A549 (cell line): ENCODE data around the gene ALS2. TPM values are rescaled to one million over a fixed set of nuclear protein-coding genes. Genes with fewer than 3 reads are reported as not detected.

Experiments
- ATAC-seq, 2 experiments: fragments of 200-7000 bp in 1 of 2; fragments of >200 bp in 1 of 2; cut with Nextera tagmentation in 1 of 2; cut with Tn5 transposase in 1 of 2; 3 replicates each; pipeline versions ENCODE4 v1.8.0 to v1.9.1; 2018 to 2020; ENCODE audit warnings: mild to moderate bottlenecking in 1 of 2, moderate library complexity in 1 of 2
- CTCF ChIA-PET: fragments of 300-600 bp; sonication (Branson Sonifier 250); formaldehyde crosslinking; extraction: SDS; loops from one replicate; lab custom pipeline; 2021; ENCODE audit warnings: antibody characterized with exemption, inconsistent platforms; lab: Yijun Ruan, JAX
- POLR2A ChIA-PET: fragments of 350-600 bp; formaldehyde crosslinking; extraction: SDS; loops from one replicate; lab custom pipeline; 2021; ENCODE audit warnings: antibody characterized with exemption, inconsistent platforms; lab: Yijun Ruan, JAX
- DNase-seq, 2 experiments: peaks; one replicate each; pipeline versions ENCODE4 v3.0.0 to v3.0.0-alpha.2; 2011 to 2016; ENCODE audit warnings: low read depth in 1 of 2, low spot score in 1 of 2
- FAIRE-seq: peaks from 2 replicates; lab custom pipeline; 2011; peaks lifted over from hg19 to GRCh38; lab: Jason Lieb, UNC
- H3K27ac ChIP-seq, 2 experiments: fragments of >200 bp; sonication (Bioruptor Twin); formaldehyde crosslinking; 3 replicates each; pipeline ENCODE4 v1.5.1; 2016 to 2017
- H3K4me1 ChIP-seq: fragments of >200 bp; sonication (Bioruptor Twin); formaldehyde crosslinking; 3 replicates; pipeline ENCODE4 v1.6.1; 2016
- H3K4me2 ChIP-seq: fragments of >200 bp; sonication (Bioruptor Twin); formaldehyde crosslinking; 3 replicates; pipeline ENCODE4 v1.6.1; 2016
- H3K4me3 ChIP-seq: fragments of >200 bp; sonication (Bioruptor Twin); formaldehyde crosslinking; 3 replicates; pipeline ENCODE4 v1.5.1; 2016
- H3K9me3 ChIP-seq: fragments of >200 bp; sonication (Bioruptor Twin); formaldehyde crosslinking; 3 replicates; pipeline ENCODE4 v1.6.1; 2016
- ATOH8 ChIP-seq: fragments of 250-450 bp; sonication (Bioruptor Pico); IDR thresholded peaks from 2 replicates; pipeline ENCODE4 v1.5.0; 2020; ENCODE audit warnings: low read depth, mild to moderate bottlenecking, moderate library complexity
- CBX2 ChIP-seq: fragments of 200-600 bp; sonication (generic); IDR thresholded peaks from 2 replicates; pipeline ENCODE4 v1.6.1; 2016; ENCODE audit warnings: low read depth, mild to moderate bottlenecking, borderline replicate concordance
- CHD4 ChIP-seq: fragments of 200-600 bp; sonication (generic); IDR thresholded peaks from 2 replicates; pipeline ENCODE4 v1.6.1; 2016; ENCODE audit warnings: antibody characterized with exemption, mild to moderate bottlenecking, borderline replicate concordance
- CTCF ChIP-seq: fragments of >200 bp; sonication (Bioruptor Twin); formaldehyde crosslinking; IDR thresholded peaks from 3 replicates; pipeline ENCODE4 v1.5.1; 2016
- ELK1 ChIP-seq: fragments of 150-350 bp; IDR thresholded peaks from 2 replicates; pipeline ENCODE4 v1.6.1; 2014; ENCODE audit warnings: low read depth, mild to moderate bottlenecking, low read length
- FOXS1 ChIP-seq: fragments of 250-450 bp; sonication (Bioruptor Pico); IDR thresholded peaks from 2 replicates; pipeline ENCODE4 v1.5.0; 2020; ENCODE audit warnings: mild to moderate bottlenecking, moderate library complexity
- HOXA7 ChIP-seq: fragments of 250-450 bp; sonication (Bioruptor Pico); IDR thresholded peaks from 2 replicates; pipeline ENCODE4 v1.5.0; 2020; ENCODE audit warnings: mild to moderate bottlenecking, moderate library complexity
- HOXB13 ChIP-seq: fragments of 250-450 bp; sonication (Bioruptor Pico); IDR thresholded peaks from 2 replicates; pipeline ENCODE4 v1.5.0; 2020; ENCODE audit warnings: low read depth, mild to moderate bottlenecking, moderate library complexity
- HOXB5 ChIP-seq: fragments of 250-450 bp; sonication (Bioruptor Pico); IDR thresholded peaks from 2 replicates; pipeline ENCODE4 v1.5.0; 2020; ENCODE audit warnings: mild to moderate bottlenecking, moderate library complexity
- JUNB ChIP-seq: fragments of >200 bp; sonication (Bioruptor Twin); formaldehyde crosslinking; IDR thresholded peaks from 2 replicates; pipeline ENCODE4 v1.6.1; 2016
- KDM1A ChIP-seq: fragments of 200-600 bp; sonication (generic); IDR thresholded peaks from 2 replicates; pipeline ENCODE4 v1.6.1; 2016; ENCODE audit warnings: low read depth, mild to moderate bottlenecking
- MAFK ChIP-seq: fragments of 450-650 bp; IDR thresholded peaks from 2 replicates; pipeline ENCODE4 v1.6.1; 2014; ENCODE audit not compliant: partially characterized antibody
- NR3C1 ChIP-seq: fragments of >200 bp; sonication (Bioruptor Twin); formaldehyde crosslinking; IDR thresholded peaks from 3 replicates; pipeline ENCODE4 v1.6.1; 2017
- PHF8 ChIP-seq: fragments of 200-600 bp; sonication (generic); IDR thresholded peaks from 2 replicates; pipeline ENCODE4 v1.6.1; 2016; ENCODE audit warnings: low read depth, mild to moderate bottlenecking, antibody characterized with exemption, moderate library complexity, borderline replicate concordance
- POLR2AphosphoS2 ChIP-seq: conservative IDR thresholded peaks from 2 replicates; pipeline ENCODE4 v1.6.1; 2012; ENCODE audit warnings: low read length, improper control_type of control experiment, inconsistent platforms
- RARB ChIP-seq: fragments of 250-450 bp; sonication (Bioruptor Pico); IDR thresholded peaks from 2 replicates; pipeline ENCODE4 v1.8.0; 2021; ENCODE audit warnings: mild to moderate bottlenecking, moderate library complexity
- RCOR1 ChIP-seq: fragments of 150-350 bp; IDR thresholded peaks from 2 replicates; pipeline ENCODE4 v1.6.1; 2014; ENCODE audit warnings: antibody characterized with exemption, low read length, low read depth
- REST ChIP-seq: fragments of 200-600 bp; sonication (generic); IDR thresholded peaks from 2 replicates; pipeline ENCODE4 v1.6.1; 2016; ENCODE audit warnings: antibody characterized with exemption, mild to moderate bottlenecking, moderate library complexity
- SMC3 ChIP-seq: fragments of >200 bp; sonication (Bioruptor Twin); formaldehyde crosslinking; IDR thresholded peaks from 3 replicates; pipeline ENCODE4 v1.6.1; 2018; ENCODE audit warnings: inconsistent platforms
- SREBF2 ChIP-seq: fragments of 450-650 bp; IDR thresholded peaks from 2 replicates; pipeline ENCODE4 v1.6.1; 2014; ENCODE audit warnings: mild to moderate bottlenecking, moderate library complexity
- TFCP2L1 ChIP-seq: fragments of 250-450 bp; sonication (Bioruptor Pico); IDR thresholded peaks from 2 replicates; pipeline ENCODE4 v1.5.0; 2021; ENCODE audit warnings: mild to moderate bottlenecking
- ZNF302 ChIP-seq: fragments of 250-450 bp; sonication (Bioruptor Pico); IDR thresholded peaks from 2 replicates; pipeline ENCODE4 v1.9.0; 2021; ENCODE audit warnings: inconsistent platforms, mild to moderate bottlenecking, moderate library complexity
- WGBS: methylation state at CpG from one replicate; pipeline ENCODE4 v1.1.6; 2017; ENCODE audit errors: missing lambda C conversion rate; 5-methylcytosine and 5-hydroxymethylcytosine counted together
- polyA plus RNA-seq, 4 experiments: library from polyadenylated mRNA; depleted of rRNA in 3 of 4; stranded (reverse); fragments of >200 nt; fragmentation: RNase III in 1 of 4; extraction: RNeasy Plus Mini Kit Qiagen cat#74134 plus additional on column Dnase treatment in 1 of 4; gene quantifications; 2 replicates in 3 of 4; 3 replicates in 1 of 4; pipeline ENCODE4 v1.2.3, GENCODE V29; 2011 to 2017

Gene ALS2
- polyA plus RNA-seq, 2 of the 4 experiments (the other 2 are of a cell fraction) = 18.1 to 23.3 TPM

GRCh38 chr2:201730651-201731285, 50.0 kb downstream of the ALS2 start:
- TF ChIP-seq ZNF302 (CRISPR knock-in tag) (no peak), RCOR1 (no peak), PHF8 (no peak), TFCP2L1 (CRISPR knock-in tag) (no peak), MAFK (no peak), CHD4 (no peak), SREBF2 (no peak), POLR2AphosphoS2 (no peak), JUNB (no peak), FOXS1 (no peak), HOXB5 (CRISPR knock-in tag) (no peak), SMC3 (no peak), ELK1 (no peak), HOXB13 (no peak), KDM1A (no peak)
- no peak for ATAC-seq
- Histone ChIP-seq H3K9me3 (no peaks in the 10 kb centered on the region), H3K4me1 (no peaks in the 10 kb centered on the region), H3K4me2 (no peak overlapping the region), H3K27ac (no peak overlapping the region), H3K4me3 (no peak overlapping the region)
- no peak for DNase-seq
- ChIA-PET CTCF (interaction anchor here (1.5 kb wide), 1 partner anchor 9 kb away, joined by 5 read pairs; no protein-coding TSS in a partner anchor), POLR2A (no interaction called here)
- FAIRE-seq = no peak
- WGBS = 84% methylated on average over 5 of the region's 5 CpGs

GRCh38 chr2:201715459-201715858, 65.3 kb downstream of the ALS2 start:
- TF ChIP-seq RARB (CRISPR knock-in tag) (no peak), HOXB5 (CRISPR knock-in tag) (no peak), CTCF (0 out of 3 replicates have a peak, but pooled peaks have one; percentile 5)
- Histone ChIP-seq H3K9me3 (peaks cover 8% of the 10 kb centered on the region; the same call in 1 of the 3 replicates), H3K4me2 (no peak overlapping the region), H3K4me3 (no peak overlapping the region), H3K27ac (no peak overlapping the region), H3K4me1 (0 out of 3 replicates have a peak, but pooled peaks cover 4% of the 10 kb centered on the region)
- ChIA-PET CTCF (no interaction called here), POLR2A (no interaction called here)
- FAIRE-seq = no peak
- 80% methylated on average over 6 of the region's 6 CpGs for WGBS
- no peak for DNase-seq
- ATAC-seq = no peak

- Histone ChIP-seq H3K27ac (no peak overlapping the region), H3K9me3 (no peaks in the 10 kb centered on the region), H3K4me3 (no peak overlapping the region), H3K4me1 (0 out of 3 replicates have a peak, but pooled peaks cover 4% of the 10 kb centered on the region), H3K4me2 (no peak overlapping the region)
- DNase-seq (no peak), FAIRE-seq (no peak), ATAC-seq (no peak)
- CTCF ChIA-PET = interaction anchor here (2.5 kb wide), 1 partner anchor 14 kb away, joined by 9 read pairs; the partner anchor contains the start of gene MPP4
- 92% methylated on average over 1 of the region's 1 CpG for WGBS
- POLR2A ChIA-PET = interaction anchor here (0.5 kb wide), 1 partner anchor 52 kb away, joined by 3 read pairs; no protein-coding TSS in a partner anchor
- TF ChIP-seq HOXB13 = no peak
- no peak for TF ChIP-seq HOXB5 (CRISPR knock-in tag)
- TF ChIP-seq NR3C1 = no peak
- TF ChIP-seq ATOH8 (CRISPR knock-in tag) = no peak
- no peak for TF ChIP-seq REST
- TF ChIP-seq HOXA7 (CRISPR knock-in tag) = no peak
- TF ChIP-seq CBX2 = no peak
- no peak for TF ChIP-seq RARB (CRISPR knock-in tag)
Measured at GRCh38 chr2:201712726-201713125, 68.0 kb downstream of the ALS2 start.
